Stomach smooth muscle (tissue), 2 donors: Measurements from ENCODE around the gene P2RX3.

ENCODE experiments used
- H3K27ac ChIP-seq: one replicate; pipeline ENCODE4 v1.7.0; 2013; ENCODE audit warnings: mild to moderate bottlenecking, low read length, inconsistent platforms
- H3K27me3 ChIP-seq, 2 donors: one replicate each; pipeline ENCODE4 v1.7.0; 2013; ENCODE audit warnings: low read length in 2 of 2; ENCODE audit not compliant: insufficient read depth in 2 of 2, control insufficient read depth in 1 of 2
- H3K36me3 ChIP-seq, 2 donors: one replicate each; pipeline ENCODE4 v1.7.0; 2013; ENCODE audit warnings: low read length in 2 of 2; ENCODE audit not compliant: control insufficient read depth in 2 of 2, insufficient read depth in 2 of 2
- H3K4me1 ChIP-seq: one replicate; pipeline ENCODE4 v1.7.0; 2013; ENCODE audit warnings: low read length; ENCODE audit not compliant: control insufficient read depth, insufficient read depth
- H3K4me3 ChIP-seq, 2 donors: one replicate each; pipeline ENCODE4 v1.7.0; 2013; ENCODE audit warnings: low read length in 2 of 2
- H3K9ac ChIP-seq, 2 donors: one replicate each; pipeline ENCODE4 v1.7.0; 2013; ENCODE audit warnings: low read length in 2 of 2, mild to moderate bottlenecking in 1 of 2
- H3K9me3 ChIP-seq, 2 donors: one replicate each; pipeline ENCODE4 v1.7.0; 2013; ENCODE audit warnings: low read length in 2 of 2; ENCODE audit not compliant: control insufficient read depth in 2 of 2
- donor health status: healthy.
- donor health status: Pancreatic carcinoma.

Gene P2RX3

GRCh38 chr11:57414612-57415212, 76.6 kb downstream of the P2RX3 start:
- no peaks in the 10 kb centered on the region for H3K27me3 ChIP-seq
- H3K4me1 ChIP-seq, result no peaks in the 10 kb centered on the region
- H3K4me3 ChIP-seq, result no peak overlapping the region
- no peak overlapping the region for H3K9ac ChIP-seq
- H3K9me3 ChIP-seq, result no peaks in the 10 kb centered on the region
- H3K27ac ChIP-seq, result no peak overlapping the region
- H3K36me3 ChIP-seq, result peaks cover 40 to 52% of the 10 kb centered on the region in 2 donors

- H3K4me1 ChIP-seq, result peaks cover 2% of the 10 kb centered on the region
- H3K4me3 ChIP-seq, result no peak overlapping the region
- no peaks in the 10 kb centered on the region for H3K27me3 ChIP-seq
- H3K27ac ChIP-seq, result no peak overlapping the region
- H3K9me3 ChIP-seq, result no peaks in the 10 kb centered on the region
- H3K36me3 ChIP-seq, result peaks cover 40 to 53% of the 10 kb centered on the region in 2 donors
- H3K9ac ChIP-seq, result no peak overlapping the region
Measured at GRCh38 chr11:57416436-57416835, 78.3 kb downstream of the P2RX3 start.

GRCh38 chr11:57417056-57417455, 78.9 kb downstream of the P2RX3 start:
- H3K9me3 ChIP-seq, result no peaks in the 10 kb centered on the region
- no peak overlapping the region for H3K27ac ChIP-seq
- H3K9ac ChIP-seq, result no peak overlapping the region
- H3K4me3 ChIP-seq, result no peak overlapping the region
- no peaks in the 10 kb centered on the region for H3K27me3 ChIP-seq
- H3K36me3 ChIP-seq, result peaks cover 40 to 56% of the 10 kb centered on the region in 2 donors
- peaks cover 2% of the 10 kb centered on the region for H3K4me1 ChIP-seq

- H3K27ac ChIP-seq, result no peak overlapping the region
- H3K4me1 ChIP-seq, result peaks cover 2% of the 10 kb centered on the region
- H3K9ac ChIP-seq, result no peak overlapping the region
- H3K4me3 ChIP-seq, result no peak overlapping the region
- no peaks in the 10 kb centered on the region for H3K27me3 ChIP-seq
- peaks cover 40 to 56% of the 10 kb centered on the region in 2 donors for H3K36me3 ChIP-seq
- H3K9me3 ChIP-seq, result no peaks in the 10 kb centered on the region
Measured at GRCh38 chr11:57418131-57418530, 80.0 kb downstream of the P2RX3 start.

- Histone ChIP-seq H3K36me3 (peaks cover 40 to 50% of the 10 kb centered on the region in 2 donors), H3K27ac (no peak overlapping the region)
Measured at GRCh38 chr11:57419146-57419545, 81.0 kb downstream of the P2RX3 start.

GRCh38 chr11:57421066-57421465, 82.9 kb downstream of the P2RX3 start:
- Histone ChIP-seq H3K27me3 (no peaks in the 10 kb centered on the region), H3K27ac (no peak overlapping the region), H3K4me3 (no peak overlapping the region), H3K36me3 (peaks cover 26 to 35% of the 10 kb centered on the region in 2 donors), H3K9ac (no peak overlapping the region), H3K4me1 (peaks cover 22% of the 10 kb centered on the region), H3K9me3 (no peaks in the 10 kb centered on the region)

More at GRCh38 chr11:57419146-57419545, 81.0 kb downstream of the P2RX3 start:
- H3K9me3 ChIP-seq, result no peaks in the 10 kb centered on the region
- no peaks in the 10 kb centered on the region for H3K27me3 ChIP-seq
- H3K4me1 ChIP-seq, result peaks cover 4% of the 10 kb centered on the region
- no peak overlapping the region for H3K4me3 ChIP-seq
- no peak overlapping the region for H3K9ac ChIP-seq

- no peaks in the 10 kb centered on the region for H3K27me3 ChIP-seq
- H3K4me3 ChIP-seq, result no peak overlapping the region
- no peak overlapping the region for H3K27ac ChIP-seq
- H3K9ac ChIP-seq, result no peak overlapping the region
- H3K36me3 ChIP-seq, result peaks cover 19 to 28% of the 10 kb centered on the region in 2 donors
- H3K4me1 ChIP-seq, result peaks cover 29% of the 10 kb centered on the region
- H3K9me3 ChIP-seq, result no peaks in the 10 kb centered on the region
Measured at GRCh38 chr11:57421805-57422204, 83.7 kb downstream of the P2RX3 start.
